ENCODE measurements around the gene VTI1A. TPM values are rescaled to one million over a fixed set of nuclear protein-coding genes. Genes with fewer than 3 reads are reported as not detected.

Gene VTI1A
- total and polyA plus RNA-seq, 2 of the 8 experiments (the other 6 are each of a cell fraction or from before 2014, with no cell fraction given): 6.0 to 20.0 TPM

GRCh38 chr10:112767156-112767555 is 320.1 kb downstream of the VTI1A start:
- Histone ChIP-seq H3K36me3 (ENCODE audit: control insufficient read depth in 2 of 4, insufficient read depth in 4 of 4, low read length in 3 of 4) (no peaks in the 10 kb centered on the region), H3K18ac (ENCODE audit: extremely low read depth, low read length) (no peak overlapping the region), H3K14ac (ENCODE audit: insufficient read length) (no peak overlapping the region), H3K9me3 (ENCODE audit: insufficient read depth in 2 of 2, low read depth in 1 of 2, low read length in 1 of 2) (no peaks in the 10 kb centered on the region), H4K5ac (ENCODE audit: insufficient read length, low read depth, low read length) (no peak overlapping the region), H2BK15ac (ENCODE audit: low read length) (no peak overlapping the region), H3K79me1 (ENCODE audit: low read depth, low read length) (no peaks in the 10 kb centered on the region), H2BK20ac (ENCODE audit: low read length) (no peak overlapping the region), H4K8ac (ENCODE audit: extremely low read depth, insufficient read depth, low read length) (no peak overlapping the region), H3K56ac (replicated peaks; ENCODE audit: insufficient read length, low read depth, low read length) (no peak overlapping the region), H3K79me2 (ENCODE audit: control insufficient read depth in 1 of 2, insufficient read depth in 2 of 2, low read length in 2 of 2) (no peaks in the 10 kb centered on the region), H2BK120ac (replicated peaks; ENCODE audit: low read depth, low read length) (no peak overlapping the region), H4K91ac (replicated peaks; ENCODE audit: insufficient read length, low read length) (no peak overlapping the region), H2AK5ac (ENCODE audit: low read depth, low read length) (no peak overlapping the region), H3K4me1 (replicated peaks in 1 of 4; ENCODE audit: control insufficient read depth in 3 of 4, insufficient read depth in 4 of 4, low read length in 3 of 4) (peaks cover 0 to 9% (median 6%) of the 10 kb centered on the region in 4 experiments; a peak in 5 of 7 replicates), H3K23me2 (ENCODE audit: low read depth, low read length) (no peaks in the 10 kb centered on the region; the same call in 1 of the 2 replicates), H2BK12ac (ENCODE audit: low read depth, low read length) (no peak overlapping the region), H3K4me3 (ENCODE audit: extremely low read depth in 1 of 4, insufficient read depth in 2 of 4, low read depth in 3 of 4, low read length in 4 of 4) (no peak overlapping the region), H3K27me3 (replicated peaks in 1 of 4; ENCODE audit: control insufficient read depth in 3 of 4, extremely low read depth in 1 of 4, insufficient read depth in 3 of 4, low read length in 3 of 4) (no peaks in the 10 kb centered on the region), H3K4me2 (ENCODE audit: insufficient read depth in 1 of 2, low read depth in 2 of 2, low read length in 2 of 2) (no peak overlapping the region), H2BK5ac (ENCODE audit: low read depth, low read length) (no peak overlapping the region), H3K23ac (ENCODE audit: insufficient read length) (no peak overlapping the region), H3K4ac (replicated peaks; ENCODE audit: insufficient read length, low read depth, low read length) (no peak overlapping the region), H3K9ac (replicated peaks in 1 of 4; ENCODE audit: extremely low read depth in 1 of 4, low read depth in 3 of 4, low read length in 3 of 4) (no peak overlapping the region), H2AFZ (ENCODE audit: low read length) (no peak overlapping the region), H3K27ac (ENCODE audit: low read depth, low read length) (no peak overlapping the region), H4K20me1 (replicated peaks in 1 of 2; ENCODE audit: control insufficient read depth in 1 of 2, insufficient read depth in 2 of 2, low read length in 2 of 2) (no peaks in the 10 kb centered on the region)
- DNase-seq (ENCODE audit: low read depth in 1 of 2, low spot score in 2 of 2) (no peak), FAIRE-seq (no peak)
- POLR2A ChIA-PET (ENCODE audit: partially characterized antibody): interaction anchor here (0.8 to 1.2 kb wide), 2 partner anchors 14 to 24 kb away, joined by 3 read pairs; no protein-coding TSS in a partner anchor
- WGBS, 2 experiments (ENCODE audit: extremely low coverage in 1 of 2, insufficient coverage in 1 of 2, insufficient read length in 1 of 2, insufficient replicate concordance in 2 of 2, low coverage in 1 of 2, low lambda C conversion rate in 2 of 2, missing lambda C conversion rate in 1 of 2): 96% methylated on average over 2 of the region's 2 CpGs; no CpG with 5 or more reads in 1 of the 2 experiments
- CTCF ChIA-PET (ENCODE audit: partially characterized antibody): interaction anchor here (1.0 kb wide), 1 partner anchor 43 kb away, joined by 3 read pairs; no protein-coding TSS in a partner anchor
- TF ChIP-seq FOSL1 (IDR thresholded peaks at IDR 0.05; ENCODE audit: insufficient read depth, low read depth, low read length): no peak
- TF ChIP-seq TBP (IDR thresholded peaks at IDR 0.05; ENCODE audit: low read depth, low read length): no peak
- TF ChIP-seq YY1 (IDR thresholded peaks at IDR 0.05; ENCODE audit: low read depth, low read length): no peak
- TF ChIP-seq TEAD4 (IDR thresholded peaks at IDR 0.05; ENCODE audit: low read depth, low read length): no peak
- no peak for TF ChIP-seq SP2 (IDR thresholded peaks at IDR 0.05; ENCODE audit: low read length)
- no peak for TF ChIP-seq USF2 (IDR thresholded peaks at IDR 0.05; ENCODE audit: low read length)
- TF ChIP-seq SAP30 (IDR thresholded peaks at IDR 0.05; ENCODE audit: insufficient read depth, insufficient replicate concordance, low read length): no peak
- TF ChIP-seq KDM5A (IDR thresholded peaks at IDR 0.05; ENCODE audit: low read length): no peak
- no peak for TF ChIP-seq TAF7 (optimal IDR thresholded peaks at IDR 0.05; ENCODE audit: borderline replicate concordance, low read depth, low read length)
- no peak for TF ChIP-seq POU5F1 (IDR thresholded peaks at IDR 0.05; ENCODE audit: low read depth, low read length)
- TF ChIP-seq SUZ12 (IDR thresholded peaks at IDR 0.05; ENCODE audit: low read length): no peak
- TF ChIP-seq JUND (IDR thresholded peaks at IDR 0.05; ENCODE audit: low read length): no peak
- no peak for TF ChIP-seq CTBP2 (IDR thresholded peaks at IDR 0.05; ENCODE audit: borderline replicate concordance, insufficient read depth, insufficient read length, low read length)
- TF ChIP-seq POLR2A (IDR thresholded peaks at IDR 0.05; ENCODE audit: control extremely low read depth in 1 of 2, low read depth in 2 of 2, low read length in 2 of 2): no peak
